ENCODE data around the gene TRIML2. TPM values are rescaled to one million over a fixed set of nuclear protein-coding genes. Genes with fewer than 3 reads are reported as not detected.
"Not testable (repeated sequence)": the region's sequence is repeated elsewhere in the genome, so short reads cannot be mapped to it uniquely, and the experiment has no call there.

The TRIML2 gene
- total and polyA plus RNA-seq, 3 donors from 2014 or later = 3.7 to 5.8 (median 4.8) TPM

- 81 to 88% methylated on average over 14 of the region's 14 CpGs for WGBS, 2 donors
- Histone ChIP-seq H3K9me3 (no peaks in the 10 kb centered on the region), H3K27ac (no peak overlapping the region), H3K4me1 (no peaks in the 10 kb centered on the region), H3K4me3 (no peak overlapping the region), H3K27me3 (no peaks in the 10 kb centered on the region), H3K36me3 (ENCODE audit: low read depth, missing control alignments) (no peaks in the 10 kb centered on the region)
- no peak for DNase-seq
- intact Hi-C loops (cut with DNase I; ENCODE audit: low total_unique reads) = no loop called here
- no peak for TF ChIP-seq CTCF (IDR thresholded peaks at IDR 0.05)
- TF ChIP-seq POLR2A (IDR thresholded peaks at IDR 0.05) = no peak
These were observed 48.3 kb downstream of the TRIML2 start for GRCh38 chr4:188061083-188061482.

- DNase-seq = no peak
- no peaks in the 10 kb centered on the region for H3K36me3 ChIP-seq (ENCODE audit: low read depth, missing control alignments)
- TF ChIP-seq POLR2A (IDR thresholded peaks at IDR 0.05) (no peak), CTCF (IDR thresholded peaks at IDR 0.05) (no peak)
- WGBS, 2 donors = 81 to 91% methylated on average over 9 of the region's 9 CpGs
- no peaks in the 10 kb centered on the region for H3K4me1 ChIP-seq
- intact Hi-C loops (cut with DNase I; ENCODE audit: low total_unique reads) = no loop called here
- no peaks in the 10 kb centered on the region for H3K27me3 ChIP-seq
- no peak overlapping the region for H3K4me3 ChIP-seq
- H3K9me3 ChIP-seq = no peaks in the 10 kb centered on the region
- no peak overlapping the region for H3K27ac ChIP-seq
These were observed 56.1 kb downstream of the TRIML2 start for GRCh38 chr4:188053302-188053701.

- 77 to 82% methylated on average over 3 of the region's 3 CpGs for WGBS, 2 donors
- no peak for TF ChIP-seq CTCF (IDR thresholded peaks at IDR 0.05)
- no peak for TF ChIP-seq POLR2A (IDR thresholded peaks at IDR 0.05)
- H3K36me3 ChIP-seq (ENCODE audit: low read depth, missing control alignments) = no peaks in the 10 kb centered on the region
- H3K9me3 ChIP-seq = no peaks in the 10 kb centered on the region
- H3K4me1 ChIP-seq = no peaks in the 10 kb centered on the region
- intact Hi-C loops (cut with DNase I; ENCODE audit: low total_unique reads) = no loop called here
- H3K27me3 ChIP-seq = no peaks in the 10 kb centered on the region
- no peak overlapping the region for H3K27ac ChIP-seq
- no peak for DNase-seq
- no peak overlapping the region for H3K4me3 ChIP-seq
These were observed 62.7 kb downstream of the TRIML2 start for GRCh38 chr4:188046657-188047056.

- WGBS, 2 donors = 93 to 95% methylated on average over 10 of the region's 10 CpGs
- H3K27ac ChIP-seq; intact Hi-C loops (cut with DNase I; ENCODE audit: low total_unique reads); H3K36me3 ChIP-seq (ENCODE audit: low read depth, missing control alignments); H3K4me3 ChIP-seq; H3K27me3 ChIP-seq; H3K4me1 ChIP-seq; DNase-seq; H3K9me3 ChIP-seq: not testable (repeated sequence)
These were observed 63.9 kb downstream of the TRIML2 start for GRCh38 chr4:188045461-188045860.

GRCh38 chr4:188043154-188043553 lies 66.2 kb downstream of the TRIML2 start:
- TF ChIP-seq CTCF (IDR thresholded peaks at IDR 0.05) = no peak
- no peak for TF ChIP-seq POLR2A (IDR thresholded peaks at IDR 0.05)
- WGBS, 2 donors = 85 to 91% methylated on average over 5 of the region's 5 CpGs
- H3K36me3 ChIP-seq (ENCODE audit: low read depth, missing control alignments) = no peaks in the 10 kb centered on the region
- no peaks in the 10 kb centered on the region for H3K4me1 ChIP-seq
- H3K4me3 ChIP-seq = no peak overlapping the region
- no peak overlapping the region for H3K27ac ChIP-seq
- intact Hi-C loops (cut with DNase I; ENCODE audit: low total_unique reads) = no loop called here
- H3K27me3 ChIP-seq = no peaks in the 10 kb centered on the region
- no peaks in the 10 kb centered on the region for H3K9me3 ChIP-seq
- DNase-seq = no peak

Data from testis (tissue), 3 donors.